GM23338 (cell line): ENCODE results near the gene PPP1R3G. TPM values are rescaled to one million over a fixed set of nuclear protein-coding genes. Genes with fewer than 3 reads are reported as not detected.

Experiments used
- polyA plus RNA-seq: library from polyadenylated mRNA; unstranded; fragments of >200 nt; fragmentation: Nextera tagmentation; extraction: Ambion mirVana; gene quantifications from 2 replicates; pipeline ENCODE4 v1.2.1, GENCODE V29; 2016
- total RNA-seq: library from RNA; depleted of rRNA; stranded (reverse); fragments of >200 nt; shearing (Covaris generic); gene quantifications from 2 replicates; pipeline ENCODE4 v1.2.3, GENCODE V29; 2014; rRNA removed

The PPP1R3G gene
- total and polyA plus RNA-seq, 2 experiments from 2014 or later, result 0.13 to 0.24 TPM

Other genes starting within 250 kb of the PPP1R3G start
- gene RPP40, start 81.3 kb upstream of the PPP1R3G start, total RNA-seq, result 40.4 and 49.6 TPM in 2 replicates
- gene RPP40, start 81.3 kb upstream of the PPP1R3G start, polyA plus RNA-seq, result 31.2 and 39.3 TPM in 2 replicates
- gene LYRM4, start 175.6 kb downstream of the PPP1R3G start, total RNA-seq, result 26.5 and 51.0 TPM in 2 replicates
- 61.6 and 62.0 TPM in 2 replicates for gene LYRM4, start 175.6 kb downstream of the PPP1R3G start, polyA plus RNA-seq
- gene FARS2, start 176.2 kb downstream of the PPP1R3G start, total RNA-seq, result 13.2 and 19.0 TPM in 2 replicates
- gene FARS2, start 176.2 kb downstream of the PPP1R3G start, polyA plus RNA-seq, result 5.3 and 7.6 TPM in 2 replicates